ENCODE data around the gene CDKN1A.

DNA sequence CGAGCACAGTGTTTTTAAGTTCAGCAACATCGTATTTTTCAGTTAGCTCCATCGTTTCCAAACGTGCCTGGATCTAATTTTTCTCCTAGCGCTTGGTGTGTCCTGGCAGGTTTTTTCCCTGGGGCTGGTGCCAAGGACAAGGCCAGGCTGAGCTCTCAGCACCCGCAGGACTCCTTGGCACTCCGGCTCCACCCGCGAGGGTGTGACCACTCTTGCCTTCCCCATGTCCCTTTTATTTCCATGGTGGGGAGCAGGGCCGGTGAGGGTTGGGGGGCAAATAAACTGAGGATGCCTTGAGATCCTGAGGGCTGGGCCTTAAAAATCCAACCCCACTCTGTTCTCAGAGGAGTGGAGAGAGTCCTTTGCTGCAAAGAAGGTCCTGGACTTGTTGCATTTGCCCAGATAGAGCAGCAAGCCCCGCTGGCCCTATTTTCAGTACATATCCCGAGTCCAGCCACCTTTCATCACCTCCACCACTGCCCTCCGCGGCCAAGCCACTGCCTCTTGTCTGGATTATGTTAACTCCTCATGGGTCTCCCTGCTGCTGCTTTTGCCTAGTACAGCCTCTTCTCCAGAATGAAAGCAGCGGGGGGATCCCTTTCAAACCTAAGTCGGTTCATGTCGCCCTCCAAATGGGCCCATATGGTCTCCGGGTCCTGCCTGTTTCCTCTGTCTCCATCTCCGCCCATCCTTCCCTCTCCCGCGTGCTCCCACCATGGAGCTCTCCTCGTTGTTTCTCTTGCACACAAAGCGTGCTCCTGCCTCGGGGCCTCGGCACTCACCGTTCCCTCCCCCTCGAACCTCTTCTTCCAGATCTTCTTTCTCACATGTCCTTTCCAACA, 14.6 kb downstream of the CDKN1A start:
- TF ChIP-seq, protein P1, sequence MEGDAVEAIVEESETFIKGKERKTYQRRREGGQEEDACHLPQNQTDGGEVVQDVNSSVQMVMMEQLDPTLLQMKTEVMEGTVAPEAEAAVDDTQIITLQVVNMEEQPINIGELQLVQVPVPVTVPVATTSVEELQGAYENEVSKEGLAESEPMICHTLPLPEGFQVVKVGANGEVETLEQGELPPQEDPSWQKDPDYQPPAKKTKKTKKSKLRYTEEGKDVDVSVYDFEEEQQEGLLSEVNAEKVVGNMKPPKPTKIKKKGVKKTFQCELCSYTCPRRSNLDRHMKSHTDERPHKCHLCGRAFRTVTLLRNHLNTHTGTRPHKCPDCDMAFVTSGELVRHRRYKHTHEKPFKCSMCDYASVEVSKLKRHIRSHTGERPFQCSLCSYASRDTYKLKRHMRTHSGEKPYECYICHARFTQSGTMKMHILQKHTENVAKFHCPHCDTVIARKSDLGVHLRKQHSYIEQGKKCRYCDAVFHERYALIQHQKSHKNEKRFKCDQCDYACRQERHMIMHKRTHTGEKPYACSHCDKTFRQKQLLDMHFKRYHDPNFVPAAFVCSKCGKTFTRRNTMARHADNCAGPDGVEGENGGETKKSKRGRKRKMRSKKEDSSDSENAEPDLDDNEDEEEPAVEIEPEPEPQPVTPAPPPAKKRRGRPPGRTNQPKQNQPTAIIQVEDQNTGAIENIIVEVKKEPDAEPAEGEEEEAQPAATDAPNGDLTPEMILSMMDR (IDR thresholded peaks at IDR 0.05; ENCODE audit: insufficient read depth, low read length): no peak
- TF ChIP-seq REST (IDR thresholded peaks at IDR 0.05; ENCODE audit: insufficient replicate concordance, low read depth) (no peak), POLR2AphosphoS5 (IDR thresholded peaks at IDR 0.05; ENCODE audit: low read depth) (no peak), SPI1 (IDR thresholded peaks at IDR 0.05; ENCODE audit: borderline replicate concordance, low read depth) (no peak)
